CD4-positive, alpha-beta T cell treated with Interferon gamma for 1 hour (primary cell): ENCODE data around the gene UCN3.
"Not testable (repeated sequence)": the region's sequence is repeated elsewhere in the genome, so short reads cannot be mapped to it uniquely, and the experiment has no call there.

ENCODE experiments used
- DNase-seq: peaks from one replicate; pipeline ENCODE4 v3.0.0-alpha.2; 2020

The UCN3 gene

GRCh38 chr10:5410787-5411186 lies 46.0 kb downstream of the UCN3 start:
- DNase-seq, result not testable (repeated sequence)

GRCh38 chr10:5411941-5412276 lies 47.1 kb downstream of the UCN3 start:
- no peak for DNase-seq

GRCh38 chr10:5412277-5412941 lies 47.6 kb downstream of the UCN3 start, which contains the start of gene NET1:
NET1 (plus strand) TSS chr10:5412557; CDS start chr10:5412693, 136 bp downstream.
- peak; percentile 69 for DNase-seq

- DNase-seq, result no peak
These were observed 48.5 kb downstream of the UCN3 start for GRCh38 chr10:5413012-5413938.

- no peak for DNase-seq
These were observed 52.2 kb downstream of the UCN3 start for GRCh38 chr10:5416981-5417380.

- DNase-seq, result no peak
These were observed 53.8 kb downstream of the UCN3 start for GRCh38 chr10:5418584-5418983.

GRCh38 chr10:5419466-5420094 lies 54.8 kb downstream of the UCN3 start:
- no peak for DNase-seq

GRCh38 chr10:5423771-5424170 lies 59.0 kb downstream of the UCN3 start:
- DNase-seq, result no peak
